Nephron progenitor cell (in vitro differentiated cells): ENCODE results near the gene JAG1.

Source experiments
- DNase-seq: peaks from one replicate; pipeline ENCODE4 v3.0.0; 2021
- H3K27ac Mint-ChIP-seq: 2 replicates; pipeline ENCODE4 v1.8.0; 2021; ENCODE audit warnings: mild to moderate bottlenecking, moderate library complexity, mixed read lengths
- H3K27me3 Mint-ChIP-seq: 2 replicates; pipeline ENCODE4 v1.8.0; 2021; ENCODE audit warnings: mild to moderate bottlenecking, low read depth, mixed read lengths; ENCODE audit not compliant: poor library complexity
- H3K36me3 Mint-ChIP-seq: 2 replicates; pipeline ENCODE4 v1.8.0; 2021; ENCODE audit warnings: low read depth, mixed read lengths
- H3K4me1 Mint-ChIP-seq: 2 replicates; pipeline ENCODE4 v1.8.0; 2021; ENCODE audit warnings: mixed read lengths
- H3K4me3 Mint-ChIP-seq: 2 replicates; pipeline ENCODE4 v1.8.0; 2021; ENCODE audit warnings: mild to moderate bottlenecking, moderate library complexity, mixed read lengths
- H3K9me3 Mint-ChIP-seq: 2 replicates; pipeline ENCODE4 v1.8.0; 2021; ENCODE audit warnings: mild to moderate bottlenecking, moderate library complexity, mixed read lengths
- TF ChIP-seq, protein P1 (sequence below): fragments of 200-600 bp; sonication (generic); IDR thresholded peaks from 2 replicates; pipeline ENCODE4 v1.5.0; 2021; ENCODE audit warnings: antibody characterized with exemption

The JAG1 gene

DNA sequence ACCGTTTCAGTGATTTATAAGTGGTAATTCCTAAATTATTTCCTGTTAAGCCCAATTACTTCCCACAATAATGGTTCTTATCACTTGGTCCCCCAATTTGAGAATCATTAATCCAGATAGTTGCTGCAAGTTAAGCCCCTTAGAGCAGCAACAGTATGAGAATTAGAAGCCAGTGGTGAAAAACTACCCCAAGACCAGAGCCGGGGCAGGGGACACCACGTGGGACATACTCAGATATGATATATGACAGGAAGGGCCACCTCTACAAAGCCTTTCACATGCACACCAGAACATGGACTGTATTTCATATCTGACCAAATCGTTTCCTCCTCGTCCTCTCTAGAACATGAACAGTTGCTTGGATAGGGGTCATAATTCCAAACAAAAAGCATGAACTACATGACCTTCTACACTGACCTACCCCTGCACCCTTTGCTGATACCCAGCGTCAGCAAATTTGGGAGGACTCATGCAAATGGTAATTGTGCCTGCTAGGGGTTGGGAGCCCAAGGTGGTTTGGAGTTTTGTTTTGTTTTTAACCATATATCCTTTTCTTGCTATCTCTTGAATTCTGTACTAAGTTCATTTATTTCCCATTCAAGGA lies 3.9 kb downstream of the JAG1 start:
- TF ChIP-seq, protein P1, sequence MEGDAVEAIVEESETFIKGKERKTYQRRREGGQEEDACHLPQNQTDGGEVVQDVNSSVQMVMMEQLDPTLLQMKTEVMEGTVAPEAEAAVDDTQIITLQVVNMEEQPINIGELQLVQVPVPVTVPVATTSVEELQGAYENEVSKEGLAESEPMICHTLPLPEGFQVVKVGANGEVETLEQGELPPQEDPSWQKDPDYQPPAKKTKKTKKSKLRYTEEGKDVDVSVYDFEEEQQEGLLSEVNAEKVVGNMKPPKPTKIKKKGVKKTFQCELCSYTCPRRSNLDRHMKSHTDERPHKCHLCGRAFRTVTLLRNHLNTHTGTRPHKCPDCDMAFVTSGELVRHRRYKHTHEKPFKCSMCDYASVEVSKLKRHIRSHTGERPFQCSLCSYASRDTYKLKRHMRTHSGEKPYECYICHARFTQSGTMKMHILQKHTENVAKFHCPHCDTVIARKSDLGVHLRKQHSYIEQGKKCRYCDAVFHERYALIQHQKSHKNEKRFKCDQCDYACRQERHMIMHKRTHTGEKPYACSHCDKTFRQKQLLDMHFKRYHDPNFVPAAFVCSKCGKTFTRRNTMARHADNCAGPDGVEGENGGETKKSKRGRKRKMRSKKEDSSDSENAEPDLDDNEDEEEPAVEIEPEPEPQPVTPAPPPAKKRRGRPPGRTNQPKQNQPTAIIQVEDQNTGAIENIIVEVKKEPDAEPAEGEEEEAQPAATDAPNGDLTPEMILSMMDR = no peak
- no peak for DNase-seq
- H3K27ac Mint-ChIP-seq = peak overlapping the region; percentile 87
- peaks cover 26% of the 10 kb centered on the region for H3K36me3 Mint-ChIP-seq
- H3K27me3 Mint-ChIP-seq = no peaks in the 10 kb centered on the region
- peak overlapping the region; percentile 84 for H3K4me3 Mint-ChIP-seq
- peaks cover 69% of the 10 kb centered on the region for H3K4me1 Mint-ChIP-seq
- no peaks in the 10 kb centered on the region for H3K9me3 Mint-ChIP-seq

DNA sequence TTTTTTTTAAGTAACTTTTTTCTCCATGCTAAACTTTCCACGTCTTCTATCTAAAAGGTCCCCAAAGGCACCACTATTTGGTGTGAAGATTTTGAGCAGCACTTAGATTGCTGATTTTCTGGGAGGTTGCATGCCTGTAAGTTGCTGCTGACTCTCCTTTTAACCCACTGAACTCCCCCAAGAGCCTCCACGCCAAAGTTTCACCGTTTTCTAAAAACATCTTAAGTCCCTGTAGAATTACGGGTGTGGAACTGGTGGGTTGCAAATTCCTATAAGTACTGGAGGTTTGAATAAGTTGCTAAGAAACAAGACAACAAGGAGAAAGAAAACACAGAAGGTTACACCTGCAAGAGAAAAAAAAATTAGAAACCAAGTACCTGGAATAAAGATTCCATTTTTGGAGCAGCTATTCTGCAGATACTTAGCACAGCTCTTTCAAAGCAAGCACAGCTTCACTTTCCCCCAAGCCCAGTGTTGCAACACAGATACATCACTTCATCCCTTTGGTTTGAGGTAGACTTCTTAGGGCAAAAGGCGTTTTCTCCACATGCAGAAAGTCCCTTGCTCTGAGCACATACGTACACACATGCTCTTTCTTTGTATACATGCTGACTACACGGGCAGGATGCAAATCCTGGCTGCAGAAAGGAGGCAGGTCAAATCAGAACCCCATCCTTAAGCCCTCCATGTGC lies 5.0 kb downstream of the JAG1 start:
- Mint-ChIP-seq H3K4me3 (peak overlapping the region; percentile 84), H3K36me3 (peaks cover 37% of the 10 kb centered on the region), H3K27ac (peak overlapping the region; percentile 61), H3K27me3 (no peaks in the 10 kb centered on the region), H3K4me1 (peaks cover 78% of the 10 kb centered on the region), H3K9me3 (no peaks in the 10 kb centered on the region)
- TF ChIP-seq, protein P1 = no peak
- DNase-seq = no peak

DNA sequence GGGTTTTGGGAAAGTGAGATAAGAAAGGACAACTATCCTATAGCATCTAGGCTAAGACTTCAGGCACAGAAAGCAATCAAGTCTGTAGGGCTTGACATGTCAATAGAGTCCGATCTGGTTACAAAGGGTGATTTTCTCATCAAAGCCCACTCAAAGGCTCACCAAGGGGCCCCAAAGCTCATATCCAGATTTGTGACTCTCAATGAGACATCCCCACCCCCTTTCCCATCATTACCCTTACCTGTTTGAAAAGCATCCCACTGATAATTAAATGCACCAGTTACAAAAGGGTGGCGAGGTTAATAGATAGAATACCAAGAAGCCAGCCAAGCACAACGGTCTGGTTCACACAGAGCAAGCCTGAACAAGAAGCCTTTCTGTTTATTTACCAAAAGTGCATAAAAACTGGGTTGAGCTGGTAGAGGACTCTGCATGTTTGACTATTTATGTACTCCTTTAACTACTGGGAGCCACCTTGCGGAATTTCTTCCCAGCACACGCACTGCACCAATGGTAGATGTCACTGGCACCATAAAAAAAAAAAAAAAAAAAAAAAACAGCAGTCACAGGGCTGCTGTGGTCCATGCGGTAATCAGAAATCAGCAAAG lies 6.1 kb downstream of the JAG1 start:
- peaks cover 90% of the 10 kb centered on the region for H3K4me1 Mint-ChIP-seq
- peaks cover 49% of the 10 kb centered on the region for H3K36me3 Mint-ChIP-seq
- H3K9me3 Mint-ChIP-seq = no peaks in the 10 kb centered on the region
- peak overlapping the region; percentile 70 for H3K4me3 Mint-ChIP-seq
- DNase-seq = no peak
- peak overlapping the region; percentile 19 for H3K27ac Mint-ChIP-seq
- H3K27me3 Mint-ChIP-seq = no peaks in the 10 kb centered on the region
- TF ChIP-seq, protein P1 = no peak

DNA sequence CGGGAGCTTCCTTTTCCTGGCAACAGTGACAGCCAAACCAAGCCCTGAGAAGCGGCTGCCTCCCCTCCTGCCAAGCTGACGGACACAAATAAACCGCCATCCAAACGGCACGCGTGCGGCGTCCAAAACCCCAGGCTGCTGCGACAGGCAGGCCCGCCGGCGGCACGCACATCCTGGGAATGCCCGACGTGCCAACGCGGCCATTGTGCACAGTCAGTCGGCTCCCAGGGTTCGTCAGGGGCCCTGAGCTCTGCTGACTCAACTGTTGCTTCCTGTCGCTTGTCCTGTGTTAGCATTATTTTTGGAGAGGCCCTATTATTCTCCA lies 6.8 kb downstream of the JAG1 start:
- H3K27me3 Mint-ChIP-seq = no peaks in the 10 kb centered on the region
- no peaks in the 10 kb centered on the region for H3K9me3 Mint-ChIP-seq
- peaks cover 94% of the 10 kb centered on the region for H3K4me1 Mint-ChIP-seq
- DNase-seq = no peak
- peaks cover 55% of the 10 kb centered on the region for H3K36me3 Mint-ChIP-seq
- H3K4me3 Mint-ChIP-seq = peak overlapping the region; percentile 59
- peak overlapping the region; percentile 19 for H3K27ac Mint-ChIP-seq
- TF ChIP-seq, protein P1 = no peak

DNA sequence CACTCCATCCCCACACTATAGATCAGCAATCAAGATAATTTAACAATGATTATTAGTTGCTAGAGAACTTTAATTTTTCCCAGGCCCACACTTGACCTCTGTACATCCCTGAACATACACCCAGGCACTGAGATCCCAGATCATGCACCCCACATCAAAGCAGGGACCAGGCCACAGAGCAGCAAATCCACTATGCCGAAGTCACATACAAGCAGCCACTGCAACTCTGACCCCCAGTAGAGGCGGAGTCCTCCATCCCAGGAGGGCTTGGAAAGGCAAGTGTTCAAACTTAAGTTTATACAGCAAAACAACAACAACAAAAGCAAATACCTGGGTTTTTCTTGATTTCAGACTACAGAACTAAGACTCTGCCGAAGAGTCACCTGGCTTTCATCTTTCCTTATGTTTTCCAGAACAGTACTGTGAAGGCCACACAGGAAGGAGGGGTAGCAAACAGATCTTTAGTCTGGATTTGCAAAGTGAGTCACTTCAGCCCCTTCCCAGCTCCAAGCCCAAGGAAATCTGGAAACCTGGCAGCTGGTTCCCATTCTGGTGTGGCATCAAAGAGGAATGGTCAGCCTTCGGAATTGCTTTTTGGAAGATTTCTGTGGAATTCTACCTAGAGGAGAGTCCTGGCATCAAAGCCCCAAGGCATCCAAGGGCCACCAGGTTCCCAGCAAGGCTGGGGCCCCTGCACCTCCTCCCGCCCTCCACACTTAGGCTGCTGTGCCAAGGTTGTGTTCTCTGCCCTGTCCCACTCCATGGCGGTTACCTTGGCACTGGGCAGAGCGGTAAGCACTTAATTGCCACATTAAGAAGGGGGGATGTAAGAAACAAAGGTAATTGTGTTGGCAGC lies 7.3 kb downstream of the JAG1 start:
- TF ChIP-seq, protein P1 = no peak
- DNase-seq = no peak
- Mint-ChIP-seq H3K4me1 (peaks cover 98% of the 10 kb centered on the region), H3K9me3 (no peaks in the 10 kb centered on the region), H3K36me3 (peaks cover 61% of the 10 kb centered on the region), H3K27me3 (no peaks in the 10 kb centered on the region), H3K4me3 (peak overlapping the region; percentile 71), H3K27ac (peak overlapping the region; percentile 96)
